Esophagus mucosa (tissue), 1 donor: ENCODE data around the gene MTO1. TPM values are rescaled to one million over a fixed set of nuclear protein-coding genes. Genes with fewer than 3 reads are reported as not detected.
"Not testable (repeated sequence)": the region's sequence is repeated elsewhere in the genome, so short reads cannot be mapped to it uniquely, and the experiment has no call there.

Experiments
- ATAC-seq: fragments of 200-7000 bp; cut with Tn5 transposase; one replicate; pipeline ENCODE4 v1.9.1; 2020
- total RNA-seq: library from RNA; stranded (reverse); gene quantifications from one replicate; pipeline ENCODE4 v1.2.4, GENCODE V29; 2023
- donor health status: DM: yes; HTN: yes; CAD: no.

The MTO1 gene
- total RNA-seq, 1 donor from 2014 or later, result 18.5 TPM

- no peak for ATAC-seq
Measured at GRCh38 chr6:73532293-73532692, 70.8 kb downstream of the MTO1 start.

GRCh38 chr6:73534628-73535027 lies 73.1 kb downstream of the MTO1 start:
- no peak for ATAC-seq

- ATAC-seq, result no peak
Measured at GRCh38 chr6:73537677-73538076, 76.1 kb downstream of the MTO1 start.

GRCh38 chr6:73538116-73538779 lies 76.7 kb downstream of the MTO1 start:
- ATAC-seq, result no peak

- not testable (repeated sequence) for ATAC-seq
Measured at GRCh38 chr6:73542481-73542880, 80.9 kb downstream of the MTO1 start.

- no peak for ATAC-seq
Measured at GRCh38 chr6:73542891-73543290, 81.4 kb downstream of the MTO1 start.

- ATAC-seq, result no peak
Measured at GRCh38 chr6:73547036-73547435, 85.5 kb downstream of the MTO1 start.

- ATAC-seq, result no peak
Measured at GRCh38 chr6:73548458-73549446, 87.2 kb downstream of the MTO1 start.

GRCh38 chr6:73551115-73551514 lies 89.6 kb downstream of the MTO1 start:
- ATAC-seq, result not testable (repeated sequence)

- not testable (repeated sequence) for ATAC-seq
Measured at GRCh38 chr6:73555380-73555949, 93.9 kb downstream of the MTO1 start.

- no peak for ATAC-seq
Measured at GRCh38 chr6:73556836-73557235, 95.3 kb downstream of the MTO1 start.

Other genes with a start within 250 kb of the MTO1 start
- 0.32 TPM for gene KHDC1L, start 236.2 kb upstream of the MTO1 start, total RNA-seq
- 0.88 TPM for gene KHDC1, start 198.5 kb upstream of the MTO1 start, total RNA-seq
- not detected for gene DPPA5, start 107.5 kb upstream of the MTO1 start, total RNA-seq
- gene KHDC3L, start 99.1 kb upstream of the MTO1 start, total RNA-seq, result not detected
- gene OOEP, start 91.8 kb upstream of the MTO1 start, total RNA-seq, result 0.36 TPM
- gene DDX43, start 66.9 kb upstream of the MTO1 start, total RNA-seq, result 0.56 TPM
- gene CGAS, start 9.4 kb upstream of the MTO1 start, total RNA-seq, result 8.6 TPM
- 7,434 TPM for gene EEF1A1, start 59.3 kb downstream of the MTO1 start, total RNA-seq
- gene SLC17A5, start 192.3 kb downstream of the MTO1 start, total RNA-seq, result 3.7 TPM
- gene CD109, start 234.5 kb downstream of the MTO1 start, total RNA-seq, result 60.2 TPM